SIG-M5 treated with dmso at 0.1 percent for 504 hours (cell line): Measurements from ENCODE around the gene HSPB6.
A peak's percentile ranks its signal among the peaks of the same experiment; 100 is the strongest.

Source experiments
- DNase-seq: peaks from one replicate; lab custom pipeline; 2025; ENCODE audit not compliant: unreplicated experiment; lab: John Stamatoyannopoulos, UW

Gene HSPB6

GRCh38 chr19:35717665-35718344 lies 39.0 kb downstream of the HSPB6 start, which contains the start of gene KMT2B:
Gene KMT2B (plus strand): TSS chr19:35718003. CDS start chr19:35718019, 16 bp downstream.
- no peak for DNase-seq

DNA sequence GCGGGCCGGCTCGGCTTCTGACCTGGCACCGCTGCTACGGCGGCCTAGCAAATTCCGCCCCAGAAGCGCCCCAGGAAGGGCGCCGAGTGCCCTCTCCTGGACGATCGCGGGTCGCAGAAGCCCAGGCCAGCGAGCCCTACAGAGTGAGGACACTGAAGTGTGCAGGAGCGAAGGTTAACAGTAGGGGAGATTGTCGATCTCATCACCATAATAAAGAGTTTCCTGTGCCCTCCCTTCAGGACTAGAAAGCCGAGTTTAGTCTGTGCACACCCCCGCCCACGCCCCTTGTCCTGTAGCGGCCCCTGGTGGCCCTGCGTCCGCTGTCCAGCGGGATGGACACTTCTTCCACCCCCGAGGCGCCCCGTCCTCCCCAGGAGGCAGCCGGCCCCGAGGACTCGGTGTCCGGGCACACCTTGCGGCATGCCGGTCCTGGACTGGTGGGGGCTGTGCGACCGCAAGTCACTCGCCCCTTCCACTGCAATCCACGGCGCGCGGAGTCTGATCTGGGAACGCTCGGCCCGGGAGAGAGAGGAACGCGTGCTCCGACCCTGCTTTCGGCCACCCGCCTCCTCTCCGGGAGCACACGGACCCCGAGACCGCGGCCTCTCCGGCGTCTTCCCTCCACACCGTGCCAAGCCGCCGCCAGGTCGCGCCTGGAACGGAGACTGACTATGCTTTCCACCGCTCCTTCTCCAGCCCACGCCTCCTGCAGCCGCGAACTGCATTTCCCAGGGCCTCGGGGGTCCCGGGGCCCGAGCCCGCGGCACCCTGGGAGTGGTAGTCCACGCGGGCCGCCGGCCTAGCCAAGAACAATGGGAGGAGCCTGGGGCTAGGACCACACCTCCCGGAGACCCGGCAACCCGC lies 39.8 kb downstream of the HSPB6 start:
- peak; percentile 94 for DNase-seq

GRCh38 chr19:35715981-35716800 lies 40.6 kb downstream of the HSPB6 start:
- DNase-seq = no peak

DNA sequence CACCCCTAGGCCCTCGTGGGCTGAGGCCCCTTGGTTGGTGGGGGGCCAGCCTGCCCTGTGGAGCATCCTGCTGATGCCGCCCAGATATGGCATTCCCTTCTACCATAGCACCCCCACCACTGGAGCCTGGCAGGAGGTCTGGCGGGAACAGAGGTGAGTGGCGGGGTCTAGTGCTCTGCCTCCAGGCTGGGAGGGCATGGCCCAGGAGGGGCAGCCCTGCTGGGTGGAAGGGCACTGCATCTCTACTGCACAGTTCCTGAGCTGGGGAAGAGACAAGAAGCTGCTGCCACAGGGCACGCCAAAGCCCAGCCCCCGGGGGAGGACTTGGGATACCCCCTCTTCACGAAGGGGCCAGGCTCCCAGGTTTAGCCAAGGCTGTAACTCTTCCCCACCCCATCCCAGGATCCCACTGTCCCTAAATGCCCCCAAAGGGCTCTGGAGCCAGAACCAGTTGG lies 41.4 kb downstream of the HSPB6 start:
- no peak for DNase-seq

DNA sequence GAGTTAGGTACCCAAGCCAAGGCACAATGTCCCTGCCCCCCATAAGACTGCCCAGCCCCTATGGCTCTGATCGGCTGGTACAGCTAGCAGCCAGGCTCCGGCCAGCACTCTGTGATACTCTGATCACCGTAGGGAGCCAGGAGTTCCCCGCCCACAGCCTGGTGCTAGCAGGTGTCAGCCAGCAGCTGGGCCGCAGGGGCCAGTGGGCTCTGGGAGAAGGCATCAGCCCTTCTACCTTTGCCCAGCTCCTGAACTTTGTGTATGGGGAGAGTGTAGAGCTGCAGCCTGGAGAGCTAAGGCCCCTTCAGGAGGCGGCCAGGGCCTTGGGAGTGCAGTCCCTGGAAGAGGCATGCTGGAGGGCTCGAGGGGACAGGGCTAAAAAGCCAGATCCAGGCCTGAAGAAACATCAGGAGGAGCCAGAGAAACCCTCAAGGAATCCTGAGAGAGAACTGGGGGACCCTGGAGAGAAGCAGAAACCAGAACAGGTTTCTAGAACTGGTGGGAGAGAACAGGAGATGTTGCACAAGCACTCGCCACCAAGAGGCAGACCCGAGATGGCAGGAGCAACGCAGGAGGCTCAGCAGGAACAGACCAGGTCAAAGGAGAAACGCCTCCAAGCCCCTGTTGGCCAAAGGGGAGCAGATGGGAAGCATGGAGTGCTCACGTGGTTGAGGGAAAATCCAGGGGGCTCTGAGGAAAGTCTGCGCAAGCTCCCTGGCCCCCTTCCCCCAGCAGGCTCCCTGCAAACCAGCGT lies 42.1 kb downstream of the HSPB6 start:
- DNase-seq = peak; percentile 46

DNA sequence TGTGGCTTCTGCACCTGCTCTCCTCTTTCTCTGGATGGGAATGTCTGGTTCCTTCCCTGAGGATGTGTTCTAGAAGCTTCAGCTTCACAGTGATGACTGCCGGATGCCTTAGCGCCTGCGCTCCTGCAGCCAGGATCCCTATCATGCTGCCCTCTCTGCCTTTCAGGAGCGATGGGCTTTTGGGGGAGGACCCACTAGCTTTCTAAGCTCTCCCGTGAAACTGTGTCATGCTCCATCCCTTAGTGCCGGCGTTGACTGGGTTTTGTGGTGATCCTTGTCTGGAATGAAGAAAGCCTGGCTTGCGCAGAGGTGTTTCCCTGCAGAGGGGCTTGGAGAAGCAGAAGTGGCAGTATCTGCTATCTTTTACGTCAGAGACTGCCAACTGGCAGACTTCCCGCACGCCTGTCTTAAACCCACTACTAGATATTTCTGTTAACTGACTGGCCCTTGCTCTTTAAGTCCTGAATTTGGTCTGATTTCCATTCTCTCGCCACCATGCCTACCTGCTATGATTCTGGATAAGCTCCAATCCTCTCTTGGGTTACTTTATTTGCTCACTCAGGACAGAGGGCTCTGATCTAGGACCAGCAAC lies 42.8 kb downstream of the HSPB6 start:
- no peak for DNase-seq

- DNase-seq = no peak
Measured at GRCh38 chr19:35713506-35713850, 43.4 kb downstream of the HSPB6 start.

DNA sequence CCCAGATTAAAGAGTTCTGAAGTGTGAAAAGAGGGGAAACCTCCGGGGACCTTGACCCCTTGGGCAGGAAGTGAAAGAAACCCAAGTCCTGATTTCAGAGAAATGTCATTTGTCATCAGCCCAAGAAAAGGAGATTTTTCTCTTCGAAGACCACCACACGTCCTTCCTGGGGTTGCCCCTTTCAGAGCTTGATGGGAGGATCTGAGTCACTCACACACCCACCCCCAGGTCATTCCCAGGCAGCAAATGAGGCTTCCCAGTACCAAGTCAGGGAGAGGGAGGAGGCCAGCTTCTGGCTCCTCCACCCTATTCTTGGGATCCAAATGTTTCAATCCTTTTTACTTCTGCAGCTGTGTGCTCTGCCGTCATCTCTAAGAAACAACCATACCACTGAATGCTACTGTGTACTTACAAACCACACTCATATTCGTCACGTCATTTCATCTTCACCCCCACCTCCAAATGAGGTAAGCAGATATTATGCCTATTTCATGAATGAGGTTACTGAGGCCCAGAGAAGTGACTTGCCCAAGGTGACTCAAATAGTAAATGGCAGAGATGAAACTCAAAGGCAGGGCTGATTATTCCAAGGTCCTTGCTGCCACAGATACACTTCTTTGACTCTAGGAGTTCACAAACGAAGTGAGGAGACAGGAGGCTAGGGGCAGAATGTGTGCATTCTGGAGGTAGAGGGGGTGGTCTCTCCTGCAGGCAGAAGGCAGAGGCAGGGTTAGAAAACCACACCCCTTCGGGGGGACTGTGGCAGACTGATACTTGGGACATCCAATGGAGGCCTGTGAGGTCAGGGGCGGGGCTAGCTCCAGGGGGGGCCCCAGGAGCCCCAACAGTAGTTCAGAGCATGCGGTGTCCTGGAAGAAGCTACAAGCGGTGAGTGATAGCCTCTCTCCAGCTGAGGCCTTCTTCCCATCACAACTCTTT lies 44.0 kb downstream of the HSPB6 start:
- no peak for DNase-seq

DNA sequence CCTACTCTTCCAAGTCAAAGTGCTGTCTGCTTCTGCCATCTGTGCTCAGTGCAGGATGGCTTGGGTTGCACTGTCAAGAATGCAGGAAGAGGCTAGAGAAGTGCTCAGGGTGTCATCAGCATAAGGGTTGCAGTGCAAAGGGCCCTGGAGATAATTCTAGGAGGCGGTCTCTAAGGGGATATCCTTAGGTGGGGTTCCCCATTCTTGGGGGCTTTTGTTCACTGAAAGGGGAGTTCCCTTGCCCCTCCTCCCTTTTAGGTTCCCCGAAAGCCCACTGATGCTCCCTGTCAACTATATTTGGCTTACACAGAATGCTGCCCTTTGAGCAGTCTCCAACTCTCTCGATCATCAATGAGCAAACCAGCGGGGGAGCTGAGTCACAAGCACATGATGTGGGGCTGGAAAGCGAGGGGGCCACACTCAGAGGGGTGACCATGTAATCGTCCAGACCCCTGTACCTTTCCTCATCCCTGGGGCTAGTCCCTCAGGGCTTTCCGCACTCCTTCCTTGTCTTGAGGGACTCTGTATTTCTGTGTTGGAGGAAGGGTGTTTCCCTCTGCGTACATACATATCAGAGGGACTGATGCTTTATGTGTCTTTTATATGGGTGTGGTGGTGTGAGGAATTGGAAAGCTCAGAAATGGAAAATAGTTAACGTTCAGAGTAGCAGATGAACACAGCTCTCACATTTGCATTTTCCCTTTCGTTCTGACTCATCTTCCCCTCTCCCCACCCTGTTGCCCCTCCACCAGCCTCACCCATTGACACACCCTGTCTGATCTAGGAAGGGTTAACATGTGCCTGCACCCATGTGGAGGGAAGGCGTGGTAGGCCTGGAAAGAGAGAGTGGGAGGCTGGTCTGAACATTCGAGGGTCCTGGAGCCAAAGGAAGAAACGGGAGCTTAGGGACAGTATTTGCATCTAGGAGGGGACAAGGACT lies 45.8 kb downstream of the HSPB6 start:
- DNase-seq = no peak

DNA sequence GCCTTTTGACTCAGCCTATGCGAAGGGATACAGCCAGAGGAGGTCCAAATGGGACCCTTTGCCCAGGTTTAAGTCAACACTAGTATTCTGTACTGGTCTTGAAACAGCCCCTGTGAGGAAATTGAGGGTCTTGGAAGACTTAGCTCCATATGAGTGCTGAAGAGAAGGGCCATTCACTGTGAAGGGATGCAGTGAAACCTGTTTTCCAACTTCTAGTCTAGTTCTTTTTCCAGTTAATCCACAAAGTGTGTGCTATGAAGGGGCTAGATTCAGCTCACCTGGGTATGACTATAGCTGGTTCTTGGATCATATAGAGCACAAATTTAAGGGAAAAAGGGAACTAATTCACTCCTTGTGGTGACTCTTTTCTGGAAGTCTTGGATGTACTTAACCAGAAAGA lies 48.4 kb downstream of the HSPB6 start:
- DNase-seq = no peak
